IPS-NIHi7 (cell line): ENCODE data around the gene SFMBT2.
"Not testable (repeated sequence)": the region's sequence is repeated elsewhere in the genome, so short reads cannot be mapped to it uniquely, and the experiment has no call there.

Experiments used
- DNase-seq: peaks from one replicate; pipeline ENCODE4 v3.0.0; 2012; ENCODE audit warnings: mixed read lengths; ENCODE audit errors: extremely low spot score

The SFMBT2 gene

DNA sequence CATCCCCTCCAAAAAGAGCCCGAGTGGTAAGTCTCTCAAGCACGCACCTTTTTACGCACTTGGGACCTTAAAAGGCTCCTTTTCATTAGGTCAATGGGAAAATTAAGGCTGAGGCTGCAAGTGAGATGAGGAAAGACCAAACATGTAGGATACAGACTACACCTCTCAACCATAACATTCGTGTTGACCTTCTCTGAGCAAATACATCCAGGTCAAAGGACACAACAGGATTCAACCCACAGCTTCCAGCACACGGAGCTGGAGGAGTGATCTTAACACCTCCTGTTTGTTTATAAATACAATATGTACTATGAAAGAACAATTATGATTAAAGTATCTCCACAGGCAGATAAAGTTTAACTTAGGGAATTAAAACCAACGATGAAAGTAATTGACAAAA, 9.7 kb downstream of the SFMBT2 start:
- no peak for DNase-seq

- no peak for DNase-seq
These were observed 10.6 kb downstream of the SFMBT2 start for GRCh38 chr10:7400068-7400715.

DNA sequence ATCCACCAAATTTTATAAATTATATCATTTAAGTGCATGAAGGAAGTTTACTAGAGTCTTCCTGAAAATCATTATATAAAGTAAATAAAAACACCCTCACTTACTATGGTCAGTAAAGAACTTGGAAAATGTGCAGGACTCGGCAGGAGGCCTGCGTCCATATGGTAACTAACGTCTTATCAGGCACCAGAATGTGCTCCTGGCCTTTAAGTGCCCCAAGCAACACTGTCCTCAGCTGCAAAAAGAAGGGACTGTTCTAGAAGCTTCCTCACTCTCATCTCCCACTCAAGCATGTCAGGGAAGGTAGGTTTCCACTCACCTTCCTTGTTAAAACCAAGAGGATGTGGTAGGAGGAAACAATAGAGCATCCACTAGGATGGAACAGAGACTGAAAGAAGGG, 11.3 kb downstream of the SFMBT2 start:
- DNase-seq = no peak

DNA sequence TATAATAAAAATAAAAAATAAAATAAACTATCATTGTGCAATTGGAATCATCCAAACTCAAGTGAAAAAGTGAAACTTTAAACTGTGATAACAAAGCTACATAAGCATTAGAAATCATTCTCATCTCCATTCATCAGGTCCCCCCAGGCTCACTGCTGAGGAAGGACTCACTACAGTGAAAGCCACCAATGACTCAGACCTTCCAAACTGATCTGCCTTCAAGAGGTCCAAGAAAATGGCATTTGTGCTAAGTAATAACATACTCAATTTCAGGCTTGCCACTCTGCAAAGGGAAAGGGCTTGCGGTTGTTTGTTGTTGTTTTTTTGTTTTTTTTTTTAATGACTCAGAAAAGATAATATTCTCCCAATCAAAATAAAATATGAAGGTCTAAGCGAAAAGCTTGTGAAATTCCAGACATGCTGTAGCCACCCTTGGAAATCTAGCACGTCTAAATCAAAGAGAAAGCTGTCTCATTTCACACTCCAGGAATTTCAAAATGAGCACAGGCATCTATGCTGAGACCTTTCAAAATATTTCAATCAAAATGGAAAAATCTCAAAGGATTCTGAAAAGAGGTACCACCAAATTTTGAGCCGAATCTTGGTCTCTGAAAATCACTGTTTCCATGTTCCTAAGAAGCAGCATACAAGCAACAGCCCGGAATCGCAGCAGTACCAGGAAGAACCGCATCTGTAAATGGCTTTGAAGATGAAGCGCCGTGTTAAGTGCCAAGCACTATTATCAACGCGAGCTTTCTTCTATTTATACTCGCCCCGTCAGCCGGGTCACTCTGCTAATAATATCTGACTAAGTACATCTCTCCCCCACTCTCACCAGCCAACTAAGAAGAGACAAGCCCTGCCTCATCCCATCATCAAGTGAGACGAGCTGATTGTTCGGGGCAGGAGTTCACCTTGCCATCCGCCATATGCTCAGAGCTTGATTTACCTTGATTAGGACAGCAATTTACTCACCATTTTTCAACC, 13.5 kb downstream of the SFMBT2 start:
- no peak for DNase-seq

- not testable (repeated sequence) for DNase-seq
These were observed 18.5 kb downstream of the SFMBT2 start for GRCh38 chr10:7392301-7392700.

DNA sequence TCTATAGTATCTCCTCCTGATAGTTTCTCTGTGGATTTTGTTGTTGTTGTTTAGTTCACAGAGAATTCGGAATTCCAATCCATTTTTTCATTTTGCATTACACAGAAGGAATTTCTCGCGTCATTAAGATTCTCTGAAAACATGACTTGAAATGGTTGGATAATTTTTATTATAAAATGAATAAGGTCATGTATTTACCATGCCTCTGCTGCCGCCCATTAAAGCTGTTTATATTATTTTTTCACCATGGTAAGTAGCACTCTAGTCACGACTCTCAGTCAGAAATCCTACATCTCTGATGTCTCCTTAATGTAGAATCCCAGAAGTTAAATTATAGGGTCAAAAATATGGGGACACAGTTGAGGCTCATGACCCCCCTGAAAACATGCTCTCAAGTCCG, 19.1 kb downstream of the SFMBT2 start:
- DNase-seq = no peak

DNA sequence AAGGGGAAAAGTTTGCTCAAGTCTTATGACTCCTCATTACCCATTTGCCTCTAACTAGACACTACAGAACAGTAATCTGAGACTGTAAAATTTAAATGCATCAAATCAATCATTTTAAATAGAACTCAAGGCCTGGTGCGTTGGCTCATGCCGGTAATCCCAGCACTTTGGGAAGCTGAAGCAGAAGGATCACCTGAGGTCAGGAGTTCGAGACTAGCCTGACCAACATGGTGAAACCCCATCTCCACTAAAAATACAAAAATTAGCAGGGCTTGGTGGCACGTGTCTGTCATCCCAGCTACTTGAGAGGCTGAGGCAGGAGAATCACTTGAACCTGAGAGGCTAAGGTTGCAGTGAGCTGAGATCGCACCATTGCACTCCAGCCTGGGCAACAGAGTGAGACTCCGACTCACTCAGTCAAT, 20.1 kb downstream of the SFMBT2 start:
- not testable (repeated sequence) for DNase-seq

GRCh38 chr10:7389844-7390243, 21.0 kb downstream of the SFMBT2 start:
- DNase-seq = no peak

- no peak for DNase-seq
These were observed 21.5 kb downstream of the SFMBT2 start for GRCh38 chr10:7389346-7389745.

- DNase-seq = no peak
These were observed 22.2 kb downstream of the SFMBT2 start for GRCh38 chr10:7388602-7389001.

DNA sequence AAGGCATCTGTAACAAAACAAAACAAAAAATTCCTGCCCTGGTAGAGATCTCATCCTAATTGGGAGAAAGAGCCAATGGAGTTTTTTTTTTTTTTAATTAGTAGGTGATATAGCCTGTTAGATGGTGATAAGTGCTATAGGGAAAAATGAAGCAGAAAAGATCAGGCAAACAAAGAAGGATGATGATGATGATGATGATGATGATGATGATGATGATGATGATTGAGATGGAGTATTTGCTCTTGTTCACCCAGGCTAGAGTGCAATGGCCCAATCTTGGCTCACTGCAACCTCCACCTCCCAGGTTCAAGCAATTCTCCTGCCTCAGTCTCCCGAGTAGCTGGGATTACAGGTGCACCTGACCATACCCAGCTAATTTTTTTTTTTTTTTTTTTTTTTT, 22.7 kb downstream of the SFMBT2 start:
- not testable (repeated sequence) for DNase-seq

DNA sequence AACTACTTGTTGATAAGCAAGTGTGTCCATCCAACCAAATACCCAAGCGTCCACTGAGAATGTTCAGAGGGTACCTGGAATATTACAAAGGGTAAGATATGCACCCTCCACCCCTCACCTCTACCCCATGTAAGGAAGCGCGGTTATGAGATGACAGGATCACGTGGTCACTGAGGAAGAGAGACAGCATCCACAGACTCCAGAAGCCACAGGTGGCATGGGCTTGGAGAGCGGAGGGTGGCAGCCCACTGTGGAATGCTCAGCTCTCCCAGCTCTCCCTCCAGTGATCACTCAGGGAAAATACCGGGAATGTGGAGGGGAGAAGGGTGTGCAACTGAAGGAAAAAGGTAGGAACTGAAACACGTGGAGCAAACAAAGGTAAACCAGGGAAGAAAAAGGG, 25.7 kb downstream of the SFMBT2 start:
- DNase-seq = no peak

DNA sequence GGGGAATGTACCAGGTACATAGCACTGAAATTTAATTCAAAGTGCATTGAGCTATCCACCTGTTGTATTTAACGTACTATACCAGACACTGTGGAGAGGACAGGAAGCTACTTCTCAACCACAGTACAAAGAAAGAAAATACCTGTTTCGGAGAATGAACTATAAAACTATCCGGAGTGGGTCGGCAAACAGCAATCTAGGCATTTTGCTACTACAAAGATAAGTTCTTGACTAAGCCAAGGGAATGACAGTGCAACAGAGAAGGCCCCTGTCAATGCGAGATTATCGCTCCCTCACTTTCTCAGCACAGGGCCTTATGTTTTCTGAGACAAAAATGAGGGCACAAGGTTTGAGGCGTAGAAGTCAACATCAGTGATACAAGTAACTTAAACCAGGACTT, 27.4 kb downstream of the SFMBT2 start:
- DNase-seq = no peak

GRCh38 chr10:7380704-7381241, 30.1 kb downstream of the SFMBT2 start:
- DNase-seq = no peak

DNA sequence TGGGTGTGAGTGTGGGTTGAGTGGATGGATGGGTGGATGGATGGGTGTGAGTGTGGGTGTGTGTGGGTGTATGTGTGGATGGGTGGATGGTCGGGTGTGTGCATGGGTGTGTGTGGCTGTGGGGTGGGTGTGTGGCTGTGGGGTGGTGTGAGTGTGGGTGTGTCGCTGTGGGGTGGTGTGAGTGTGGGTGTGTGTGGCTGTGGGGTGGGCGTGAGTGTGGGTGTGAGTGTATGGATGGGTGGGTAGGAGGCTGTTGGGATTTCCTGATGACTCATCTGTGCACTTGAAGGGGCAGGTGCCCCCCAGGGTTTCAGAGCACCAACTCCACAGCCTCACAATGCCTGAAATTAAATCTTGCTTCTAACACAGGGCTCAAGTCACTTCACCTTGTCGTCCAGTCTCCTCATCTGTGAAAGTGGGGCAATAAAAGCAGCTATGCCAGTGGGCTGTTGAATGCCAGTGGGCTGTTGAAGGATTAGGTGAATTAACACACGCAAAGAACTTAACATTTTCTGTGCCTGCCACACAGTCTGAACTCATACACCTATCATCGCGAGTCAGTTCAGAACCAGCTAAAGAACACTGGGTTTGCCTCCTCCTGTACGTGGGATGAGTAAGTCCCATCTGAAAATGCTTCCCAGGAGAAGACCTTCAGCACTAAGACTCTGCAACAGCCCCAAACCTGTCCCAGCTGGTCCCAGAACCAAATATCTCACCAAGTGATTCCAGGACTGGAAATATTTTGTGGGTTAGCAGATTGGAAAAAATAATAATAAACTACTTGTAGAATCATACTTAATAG, 32.0 kb downstream of the SFMBT2 start:
- no peak for DNase-seq

- DNase-seq = no peak
These were observed 33.1 kb downstream of the SFMBT2 start for GRCh38 chr10:7377614-7378248.

GRCh38 chr10:7374795-7375194, 36.0 kb downstream of the SFMBT2 start:
- no peak for DNase-seq

DNA sequence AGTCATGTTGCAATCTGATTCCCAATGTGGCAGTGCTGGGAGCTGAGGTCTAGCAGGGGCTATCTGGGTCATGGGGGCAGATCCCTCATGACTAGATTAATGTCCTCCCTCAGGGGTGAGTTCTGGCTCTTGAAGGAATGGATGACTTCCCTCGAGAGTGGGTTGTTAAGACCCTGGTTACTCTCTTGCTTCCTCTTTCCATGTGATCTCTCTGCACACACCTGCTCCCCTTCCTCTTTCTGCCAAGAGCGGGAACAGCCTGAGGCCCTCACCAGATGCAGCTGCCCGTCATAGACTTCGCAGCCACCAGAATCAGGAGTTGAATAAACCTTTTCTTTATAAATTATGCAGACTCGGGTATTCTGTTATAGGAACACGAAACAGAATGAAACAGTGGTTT, 37.8 kb downstream of the SFMBT2 start:
- no peak for DNase-seq

DNA sequence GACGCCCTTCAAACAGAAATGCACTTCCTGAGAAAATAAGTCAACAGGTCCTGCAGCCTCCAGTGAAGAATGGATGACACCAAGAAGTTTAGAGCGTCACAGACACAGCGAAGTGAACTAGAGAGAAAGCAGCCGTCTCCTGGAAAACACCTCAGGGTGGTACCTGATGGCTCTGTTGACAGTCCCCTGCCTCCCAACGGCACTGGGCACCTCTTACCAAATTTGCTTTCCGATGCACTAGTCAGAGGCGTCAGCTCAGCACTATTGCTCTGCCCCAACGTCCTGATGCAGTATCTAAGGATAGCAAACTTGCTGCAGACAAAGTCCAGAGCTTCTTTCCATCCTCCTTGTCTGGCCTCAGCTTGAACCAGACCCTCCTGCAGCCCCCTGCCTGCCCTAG, 38.3 kb downstream of the SFMBT2 start:
- no peak for DNase-seq

DNA sequence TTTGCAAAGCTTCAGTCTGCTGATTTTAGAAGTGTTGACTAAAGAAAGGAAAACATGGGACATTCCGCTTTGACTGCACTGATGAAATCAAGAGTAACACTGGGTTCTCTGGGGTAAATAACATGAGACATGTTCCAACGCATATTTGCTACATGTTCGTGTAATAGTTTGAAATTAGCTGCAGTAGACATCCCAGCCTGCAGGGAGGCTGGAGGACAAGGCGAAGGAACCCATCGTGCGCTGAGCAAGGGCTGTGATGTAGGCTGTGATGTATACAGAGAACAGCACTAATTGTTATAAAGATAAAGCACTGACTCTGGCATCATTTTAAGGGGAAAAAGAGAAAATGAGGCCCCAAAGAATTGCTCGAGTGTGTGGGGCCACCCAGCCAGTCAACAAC, 40.3 kb downstream of the SFMBT2 start:
- DNase-seq = no peak

DNA sequence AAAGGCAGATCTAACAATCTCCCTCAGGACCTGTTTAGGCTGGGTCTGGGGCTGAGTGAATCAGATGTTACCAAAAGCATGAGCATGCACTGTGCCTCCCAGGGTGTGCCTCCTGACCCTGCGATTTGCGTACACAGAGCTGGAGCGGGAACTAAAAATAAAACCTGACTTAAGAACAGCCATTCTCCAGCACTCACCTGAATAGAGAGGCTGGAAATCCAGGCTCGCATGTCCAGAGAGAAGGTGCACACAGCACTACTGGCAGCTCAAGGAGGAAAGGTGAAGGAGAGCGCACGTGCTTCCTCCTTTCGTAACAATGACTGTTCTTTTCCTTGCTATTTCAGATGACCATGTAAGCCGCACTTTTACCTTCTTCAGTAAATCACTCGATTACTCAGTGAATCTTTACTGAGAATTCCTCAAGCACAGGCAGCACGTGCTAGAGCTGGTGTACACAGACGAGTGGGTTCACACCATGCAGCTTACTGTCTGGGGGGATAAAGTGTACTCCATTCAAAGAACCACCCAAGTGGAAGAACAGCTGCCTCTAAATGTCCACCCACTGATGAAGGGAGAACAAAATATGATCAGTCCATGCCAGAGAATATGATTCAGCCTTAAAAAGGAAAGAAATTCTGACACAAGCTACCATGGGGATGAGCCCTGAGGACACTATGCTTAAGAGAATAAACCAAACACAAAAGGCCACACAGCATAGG, 45.6 kb downstream of the SFMBT2 start:
- DNase-seq = no peak
